ENCODE measurements around the gene STOML1. TPM values are rescaled to one million over a fixed set of nuclear protein-coding genes. Genes with fewer than 3 reads are reported as not detected.

Gene STOML1
- total and polyA plus RNA-seq, 2 experiments from 2014 or later: 14.2 to 21.0 TPM

GRCh38 chr15:73986055-73986775 lies 5.9 kb downstream of the STOML1 start:
- Histone ChIP-seq H3K36me3 (replicated peaks; ENCODE audit: insufficient read depth, low read depth) (no peaks in the 10 kb centered on the region), H3K4me2 (no peak overlapping the region), H3K27ac (no peak overlapping the region), H3K9me2 (replicated peaks; ENCODE audit: insufficient read depth) (no peaks in the 10 kb centered on the region), H4K20me1 (ENCODE audit: insufficient read depth, poor library complexity, severe bottlenecking) (no peaks in the 10 kb centered on the region), H3K4me1 (ENCODE audit: insufficient read depth) (peaks cover 39% of the 10 kb centered on the region), H3K27me3 (no peaks in the 10 kb centered on the region), H2AFZ (no peak overlapping the region), H3K9me3 (ENCODE audit: low read depth) (no peaks in the 10 kb centered on the region), H3K4me3 (no peak overlapping the region), H3K79me2 (no peaks in the 10 kb centered on the region)
- no peak for DNase-seq (ENCODE audit: low spot score)
- WGBS (ENCODE audit: low lambda C conversion rate, missing lambda C conversion rate): 58% methylated on average over 6 of the region's 7 CpGs
- TF ChIP-seq EZH2 (IDR thresholded peaks at IDR 0.05; ENCODE audit: borderline replicate concordance) (no peak), CTCF (IDR thresholded peaks at IDR 0.05; ENCODE audit: poor library complexity) (no peak), EZH2phosphoT487 (IDR thresholded peaks at IDR 0.05; ENCODE audit: low read depth, severe bottlenecking, unreplicated experiment) (no peak)

DNA sequence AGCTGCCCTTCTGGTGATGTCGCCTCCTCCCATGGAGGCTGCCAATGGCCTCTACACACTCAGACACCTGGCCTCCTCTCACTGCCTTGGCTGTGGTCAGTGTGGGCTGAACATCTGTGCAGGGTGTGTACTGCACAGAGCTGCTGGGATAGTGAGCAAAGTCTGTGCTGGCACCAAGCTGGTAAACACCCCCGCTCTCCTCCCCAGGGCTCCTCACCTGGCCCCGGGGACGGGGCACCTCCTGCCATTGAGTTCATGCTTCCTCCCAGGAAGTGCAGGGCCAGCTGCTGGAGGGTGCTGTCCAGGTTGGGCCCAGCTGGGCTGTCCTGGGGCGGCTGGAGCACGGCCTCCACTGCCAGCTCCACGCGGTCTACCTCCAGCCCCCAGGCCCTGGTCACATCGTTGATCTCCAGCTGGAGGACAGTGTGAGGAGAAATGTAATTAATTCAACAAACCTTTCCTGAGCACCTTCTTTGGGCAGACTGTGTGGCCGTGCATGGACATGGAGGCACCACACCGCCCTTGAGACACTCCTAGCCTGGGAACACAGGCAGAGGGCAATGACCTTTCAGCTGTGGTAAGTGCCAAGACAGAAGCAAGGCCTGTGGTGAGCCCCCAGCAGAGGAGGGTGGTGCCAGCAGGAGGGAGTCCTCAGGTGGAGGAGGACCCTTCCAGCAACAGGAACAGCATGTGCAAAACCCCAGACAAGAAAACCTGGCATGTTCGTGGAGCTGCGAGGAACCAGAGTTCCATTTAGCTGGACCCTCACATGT lies 6.8 kb downstream of the STOML1 start:
- Histone ChIP-seq H3K4me1 (ENCODE audit: insufficient read depth) (peaks cover 39% of the 10 kb centered on the region), H3K27me3 (no peaks in the 10 kb centered on the region), H3K27ac (no peak overlapping the region), H4K20me1 (ENCODE audit: insufficient read depth, poor library complexity, severe bottlenecking) (no peaks in the 10 kb centered on the region), H2AFZ (no peak overlapping the region), H3K36me3 (replicated peaks; ENCODE audit: insufficient read depth, low read depth) (no peaks in the 10 kb centered on the region), H3K9me3 (ENCODE audit: low read depth) (no peaks in the 10 kb centered on the region), H3K79me2 (no peaks in the 10 kb centered on the region), H3K4me2 (no peak overlapping the region), H3K4me3 (no peak overlapping the region), H3K9me2 (replicated peaks; ENCODE audit: insufficient read depth) (no peaks in the 10 kb centered on the region)
- WGBS (ENCODE audit: low lambda C conversion rate, missing lambda C conversion rate): 91% methylated on average over 13 of the region's 13 CpGs
- no peak for TF ChIP-seq CTCF (IDR thresholded peaks at IDR 0.05; ENCODE audit: poor library complexity)
- TF ChIP-seq EZH2 (IDR thresholded peaks at IDR 0.05; ENCODE audit: borderline replicate concordance): no peak
- no peak for TF ChIP-seq EZH2phosphoT487 (IDR thresholded peaks at IDR 0.05; ENCODE audit: low read depth, severe bottlenecking, unreplicated experiment)
- DNase-seq (ENCODE audit: low spot score): no peak

GRCh38 chr15:73984208-73984979 lies 7.7 kb downstream of the STOML1 start:
- Histone ChIP-seq H3K36me3 (replicated peaks; ENCODE audit: insufficient read depth, low read depth) (no peaks in the 10 kb centered on the region), H3K27me3 (no peaks in the 10 kb centered on the region), H3K27ac (peak overlapping the region; percentile 98), H3K9me3 (ENCODE audit: low read depth) (no peaks in the 10 kb centered on the region), H3K9me2 (replicated peaks; ENCODE audit: insufficient read depth) (no peaks in the 10 kb centered on the region), H3K4me2 (no peak overlapping the region), H3K4me1 (ENCODE audit: insufficient read depth) (peaks cover 39% of the 10 kb centered on the region), H4K20me1 (ENCODE audit: insufficient read depth, poor library complexity, severe bottlenecking) (no peaks in the 10 kb centered on the region), H3K79me2 (no peaks in the 10 kb centered on the region), H2AFZ (no peak overlapping the region), H3K4me3 (no peak overlapping the region)
- DNase-seq (ENCODE audit: low spot score): no peak
- TF ChIP-seq EZH2 (IDR thresholded peaks at IDR 0.05; ENCODE audit: borderline replicate concordance): no peak
- TF ChIP-seq CTCF (IDR thresholded peaks at IDR 0.05; ENCODE audit: poor library complexity): no peak
- no peak for TF ChIP-seq EZH2phosphoT487 (IDR thresholded peaks at IDR 0.05; ENCODE audit: low read depth, severe bottlenecking, unreplicated experiment)
- WGBS (ENCODE audit: low lambda C conversion rate, missing lambda C conversion rate): 89% methylated on average over 13 of the region's 13 CpGs
